ENCODE results near the gene SMIM17.

GRCh38 chr19:56683116-56683515, 40.2 kb downstream of the SMIM17 start:
- TF ChIP-seq EP300 (IDR thresholded peaks at IDR 0.05; ENCODE audit: borderline replicate concordance in 1 of 2, low read depth in 1 of 2, low read length in 1 of 2) (no peak), CTCF (IDR thresholded peaks at IDR 0.05) (no peak), REST (IDR thresholded peaks at IDR 0.05; ENCODE audit: low read depth, low read length) (no peak), EZH2phosphoT487 (IDR thresholded peaks at IDR 0.05; ENCODE audit: borderline replicate concordance, low read depth) (no peak), MAX (IDR thresholded peaks at IDR 0.05; ENCODE audit: low read depth) (no peak), YY1 (IDR thresholded peaks at IDR 0.05; ENCODE audit: low read depth) (no peak), TCF12 (IDR thresholded peaks at IDR 0.05) (no peak), RAD21 (IDR thresholded peaks at IDR 0.05; ENCODE audit: low read length) (no peak), RFX5 (IDR thresholded peaks at IDR 0.05; ENCODE audit: low read length) (no peak), CHD2 (IDR thresholded peaks at IDR 0.05; ENCODE audit: low read length, partially characterized antibody) (no peak), SIN3A (IDR thresholded peaks at IDR 0.05; ENCODE audit: borderline replicate concordance, low read depth, low read length) (no peak), JUND (IDR thresholded peaks at IDR 0.05) (no peak)

All from SK-N-SH (cell line).